Measurements from ENCODE around the gene C11orf16.
"Not testable (repeated sequence)": the region's sequence is repeated elsewhere in the genome, so short reads cannot be mapped to it uniquely, and the experiment has no call there.

The C11orf16 gene

GRCh38 chr11:8941341-8942103 is 8.8 kb upstream of the C11orf16 start:
- CTCF ChIA-PET: no interaction called here
- POLR2A ChIA-PET: no interaction called here
- TF ChIP-seq SP1 (IDR thresholded peaks at IDR 0.05) (no peak), NFRKB (IDR thresholded peaks at IDR 0.05) (no peak), BHLHE40 (IDR thresholded peaks at IDR 0.05; ENCODE audit: borderline replicate concordance) (no peak), FOXM1 (IDR thresholded peaks at IDR 0.05; ENCODE audit: borderline replicate concordance) (no peak), L3MBTL2 (conservative IDR thresholded peaks at IDR 0.05) (no peak), TARDBP (IDR thresholded peaks at IDR 0.05) (no peak), FOXK2 (IDR thresholded peaks at IDR 0.05) (no peak), ELF4 (IDR thresholded peaks at IDR 0.05) (no peak), CTBP1 (IDR thresholded peaks at IDR 0.05; ENCODE audit: borderline replicate concordance) (no peak), FOXA1 (IDR thresholded peaks at IDR 0.05) (no peak), SUZ12 (IDR thresholded peaks at IDR 0.05) (no peak), ARNT (IDR thresholded peaks at IDR 0.05) (no peak)
- no peak for DNase-seq (ENCODE audit: extremely low spot score)

GRCh38 chr11:8937659-8938058 is 4.9 kb upstream of the C11orf16 start:
- no peak for TF ChIP-seq L3MBTL2 (conservative IDR thresholded peaks at IDR 0.05)
- no peak for TF ChIP-seq FOXA1 (IDR thresholded peaks at IDR 0.05)
- TF ChIP-seq FOXM1 (IDR thresholded peaks at IDR 0.05; ENCODE audit: borderline replicate concordance): no peak
- TF ChIP-seq BHLHE40 (IDR thresholded peaks at IDR 0.05; ENCODE audit: borderline replicate concordance): no peak
- no peak for TF ChIP-seq ZNF384 (IDR thresholded peaks at IDR 0.05)
- TF ChIP-seq NFRKB (IDR thresholded peaks at IDR 0.05): no peak
- no peak for TF ChIP-seq PKNOX1 (IDR thresholded peaks at IDR 0.05)
- TF ChIP-seq LEF1 (IDR thresholded peaks at IDR 0.05; ENCODE audit: borderline replicate concordance): no peak
- TF ChIP-seq TARDBP (IDR thresholded peaks at IDR 0.05): no peak
- TF ChIP-seq SUZ12 (IDR thresholded peaks at IDR 0.05): no peak
- TF ChIP-seq ARNT (IDR thresholded peaks at IDR 0.05): no peak
- no peak for TF ChIP-seq ELF4 (IDR thresholded peaks at IDR 0.05)
- TF ChIP-seq FOXK2 (IDR thresholded peaks at IDR 0.05): no peak
- TF ChIP-seq CTBP1 (IDR thresholded peaks at IDR 0.05; ENCODE audit: borderline replicate concordance): no peak
- TF ChIP-seq HDGF (IDR thresholded peaks at IDR 0.05; ENCODE audit: borderline replicate concordance): no peak
- TF ChIP-seq SP1 (IDR thresholded peaks at IDR 0.05): no peak
- no peak for DNase-seq (ENCODE audit: extremely low spot score)
- POLR2A ChIA-PET: no interaction called here
- CTCF ChIA-PET: no interaction called here

GRCh38 chr11:8937159-8937558 is 4.4 kb upstream of the C11orf16 start:
- CTCF ChIA-PET: interaction anchor here (0.6 kb wide), 1 partner anchor 14 kb away, joined by 5 read pairs; no protein-coding TSS in a partner anchor
- DNase-seq (ENCODE audit: extremely low spot score): no peak
- POLR2A ChIA-PET: no interaction called here
- TF ChIP-seq CTBP1 (IDR thresholded peaks at IDR 0.05; ENCODE audit: borderline replicate concordance): no peak
- TF ChIP-seq LEF1 (IDR thresholded peaks at IDR 0.05; ENCODE audit: borderline replicate concordance): no peak
- TF ChIP-seq FOXM1 (IDR thresholded peaks at IDR 0.05; ENCODE audit: borderline replicate concordance): no peak
- TF ChIP-seq PKNOX1 (IDR thresholded peaks at IDR 0.05): no peak
- TF ChIP-seq FOXA1 (IDR thresholded peaks at IDR 0.05): no peak
- TF ChIP-seq SUZ12 (IDR thresholded peaks at IDR 0.05): no peak
- TF ChIP-seq L3MBTL2 (conservative IDR thresholded peaks at IDR 0.05): no peak
- no peak for TF ChIP-seq ZNF384 (IDR thresholded peaks at IDR 0.05)
- TF ChIP-seq TARDBP (IDR thresholded peaks at IDR 0.05): no peak
- TF ChIP-seq HDGF (IDR thresholded peaks at IDR 0.05; ENCODE audit: borderline replicate concordance): no peak
- no peak for TF ChIP-seq ARNT (IDR thresholded peaks at IDR 0.05)
- no peak for TF ChIP-seq FOXK2 (IDR thresholded peaks at IDR 0.05)
- TF ChIP-seq SP1 (IDR thresholded peaks at IDR 0.05): no peak
- TF ChIP-seq ELF4 (IDR thresholded peaks at IDR 0.05): no peak
- no peak for TF ChIP-seq NFRKB (IDR thresholded peaks at IDR 0.05)
- no peak for TF ChIP-seq BHLHE40 (IDR thresholded peaks at IDR 0.05; ENCODE audit: borderline replicate concordance)

GRCh38 chr11:8935789-8936188 is 3.0 kb upstream of the C11orf16 start:
- CTCF ChIA-PET; POLR2A ChIA-PET; DNase-seq (ENCODE audit: extremely low spot score): not testable (repeated sequence)

- POLR2A ChIA-PET: interaction anchor here (0.6 kb wide), 1 partner anchor 29 kb away, joined by 3 read pairs; the partner anchor contains the start of gene TMEM9B
- TF ChIP-seq ZNF384 (IDR thresholded peaks at IDR 0.05): no peak
- no peak for TF ChIP-seq TARDBP (IDR thresholded peaks at IDR 0.05)
- CTCF ChIA-PET: interaction anchor here (0.7 to 0.9 kb wide), 2 partner anchors 21 to 330 kb away, joined by 3 to 5 read pairs; no protein-coding TSS in a partner anchor
- no peak for DNase-seq (ENCODE audit: extremely low spot score)
These were observed 2.2 kb upstream of the C11orf16 start for GRCh38 chr11:8934742-8935488.

GRCh38 chr11:8933931-8934330 is 1.2 kb upstream of the C11orf16 start:
- TF ChIP-seq HDGF (IDR thresholded peaks at IDR 0.05; ENCODE audit: borderline replicate concordance) (no peak), BHLHE40 (IDR thresholded peaks at IDR 0.05; ENCODE audit: borderline replicate concordance) (no peak), L3MBTL2 (conservative IDR thresholded peaks at IDR 0.05) (no peak), ELF4 (IDR thresholded peaks at IDR 0.05) (no peak), FOXA1 (IDR thresholded peaks at IDR 0.05) (no peak), FOXM1 (IDR thresholded peaks at IDR 0.05; ENCODE audit: borderline replicate concordance) (no peak)
- no peak for DNase-seq (ENCODE audit: extremely low spot score)
- ChIA-PET POLR2A (no interaction called here), CTCF (interaction anchor here (1.0 to 1.2 kb wide), 2 partner anchors 8 to 20 kb away, joined by 3 read pairs; no protein-coding TSS in a partner anchor)

All from HEK293T (cell line).